ENCODE measurements around the gene PIAS1. TPM values are rescaled to one million over a fixed set of nuclear protein-coding genes. Genes with fewer than 3 reads are reported as not detected.
"Not testable (repeated sequence)": the region's sequence is repeated elsewhere in the genome, so short reads cannot be mapped to it uniquely, and the experiment has no call there.

Gene PIAS1
- total and polyA plus RNA-seq, 2 donors from 2014 or later = 10.6 to 44.3 TPM

DNA sequence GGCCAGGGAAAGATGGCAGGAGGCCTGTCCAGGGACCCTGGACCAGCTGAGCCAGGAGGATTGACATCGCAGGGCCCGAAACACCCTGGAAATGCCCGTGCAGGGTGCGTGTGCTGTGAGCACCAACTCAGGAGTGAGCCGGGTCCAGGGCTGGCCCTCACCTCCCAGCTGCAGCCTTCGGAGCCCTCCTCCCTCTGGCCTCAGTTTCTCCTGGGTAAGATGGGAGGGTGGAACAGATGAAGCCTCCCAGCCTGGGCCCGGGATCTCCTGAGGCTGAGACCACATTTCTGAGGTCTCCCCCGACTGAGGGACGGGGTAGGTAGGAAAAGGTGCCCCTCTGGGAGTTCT, 156.3 kb downstream of the PIAS1 start:
- no peaks in the 10 kb centered on the region for H3K27me3 ChIP-seq (ENCODE audit: control insufficient read depth, insufficient read depth, low read length)
- H3K4me1 ChIP-seq (ENCODE audit: control insufficient read depth in 2 of 3, insufficient read depth in 2 of 3, low read depth in 1 of 3, low read length in 3 of 3) = peaks cover 0 to 9% (median 7%) of the 10 kb centered on the region in 3 donors
- no peak overlapping the region for H3K9ac ChIP-seq (ENCODE audit: low read length in 3 of 3)
- H3K27ac ChIP-seq (ENCODE audit: low read depth in 2 of 2, low read length in 2 of 2) = no peak overlapping the region
- intact Hi-C loops (cut with DNase I) = no loop called here
- TF ChIP-seq, protein P1, sequence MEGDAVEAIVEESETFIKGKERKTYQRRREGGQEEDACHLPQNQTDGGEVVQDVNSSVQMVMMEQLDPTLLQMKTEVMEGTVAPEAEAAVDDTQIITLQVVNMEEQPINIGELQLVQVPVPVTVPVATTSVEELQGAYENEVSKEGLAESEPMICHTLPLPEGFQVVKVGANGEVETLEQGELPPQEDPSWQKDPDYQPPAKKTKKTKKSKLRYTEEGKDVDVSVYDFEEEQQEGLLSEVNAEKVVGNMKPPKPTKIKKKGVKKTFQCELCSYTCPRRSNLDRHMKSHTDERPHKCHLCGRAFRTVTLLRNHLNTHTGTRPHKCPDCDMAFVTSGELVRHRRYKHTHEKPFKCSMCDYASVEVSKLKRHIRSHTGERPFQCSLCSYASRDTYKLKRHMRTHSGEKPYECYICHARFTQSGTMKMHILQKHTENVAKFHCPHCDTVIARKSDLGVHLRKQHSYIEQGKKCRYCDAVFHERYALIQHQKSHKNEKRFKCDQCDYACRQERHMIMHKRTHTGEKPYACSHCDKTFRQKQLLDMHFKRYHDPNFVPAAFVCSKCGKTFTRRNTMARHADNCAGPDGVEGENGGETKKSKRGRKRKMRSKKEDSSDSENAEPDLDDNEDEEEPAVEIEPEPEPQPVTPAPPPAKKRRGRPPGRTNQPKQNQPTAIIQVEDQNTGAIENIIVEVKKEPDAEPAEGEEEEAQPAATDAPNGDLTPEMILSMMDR (IDR thresholded peaks at IDR 0.05; ENCODE audit: borderline replicate concordance, extremely low read depth, insufficient read depth) = no peak
- H3K36me3 ChIP-seq (ENCODE audit: control insufficient read depth in 2 of 3, insufficient read depth in 3 of 3, low read length in 3 of 3) = no peaks in the 10 kb centered on the region
- no peak for FAIRE-seq
- H3K4me3 ChIP-seq (ENCODE audit: low read length in 3 of 3) = no peak overlapping the region
- no peaks in the 10 kb centered on the region for H3K9me3 ChIP-seq (ENCODE audit: control insufficient read depth in 2 of 3, insufficient read depth in 1 of 3, low read length in 3 of 3)
- DNase-seq = no peak

DNA sequence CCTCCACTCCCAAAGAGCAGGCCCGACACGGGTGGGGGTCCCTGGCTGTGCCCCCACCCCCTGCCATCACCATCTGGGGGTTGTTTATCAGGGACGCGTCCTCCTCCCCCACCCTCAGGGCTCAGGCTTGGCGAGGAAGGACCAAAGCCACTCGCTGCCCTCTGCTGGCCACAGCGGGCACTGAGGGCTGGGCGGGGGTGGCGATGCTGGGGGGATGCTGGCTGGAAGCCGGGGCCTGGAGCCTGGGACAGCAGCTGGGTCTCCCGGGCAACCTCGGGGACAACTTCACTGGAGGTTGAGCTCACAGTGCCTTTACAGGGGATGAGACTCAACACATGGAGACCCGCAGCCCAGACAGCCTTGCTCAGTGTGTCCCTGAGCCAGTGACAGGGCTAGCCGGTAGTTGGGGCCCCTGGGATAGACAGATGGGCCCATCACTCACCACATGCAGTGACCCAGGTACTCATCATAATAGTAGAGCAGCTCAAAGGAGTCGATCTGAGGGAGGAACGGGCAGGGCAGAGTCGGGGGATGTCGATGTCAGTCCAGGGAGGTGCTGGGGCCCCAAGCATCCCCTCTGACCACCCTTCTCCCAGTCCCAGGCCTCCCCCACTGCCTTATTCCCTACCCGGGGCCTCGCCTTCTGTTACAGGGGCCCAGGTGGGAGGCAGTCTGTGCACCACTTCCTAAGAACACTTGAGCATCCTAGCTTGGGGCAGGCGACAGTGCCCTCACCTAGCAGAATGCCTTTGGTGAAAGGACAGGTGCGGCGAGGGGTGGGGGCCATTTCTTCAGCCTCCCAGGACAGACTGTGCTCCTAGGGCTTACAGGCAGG, 156.9 kb downstream of the PIAS1 start:
- H3K4me3 ChIP-seq (ENCODE audit: low read length in 3 of 3) = no peak overlapping the region
- peak in 3 of 5 donors; percentile 67 to 82 (median 80) for DNase-seq

DNA sequence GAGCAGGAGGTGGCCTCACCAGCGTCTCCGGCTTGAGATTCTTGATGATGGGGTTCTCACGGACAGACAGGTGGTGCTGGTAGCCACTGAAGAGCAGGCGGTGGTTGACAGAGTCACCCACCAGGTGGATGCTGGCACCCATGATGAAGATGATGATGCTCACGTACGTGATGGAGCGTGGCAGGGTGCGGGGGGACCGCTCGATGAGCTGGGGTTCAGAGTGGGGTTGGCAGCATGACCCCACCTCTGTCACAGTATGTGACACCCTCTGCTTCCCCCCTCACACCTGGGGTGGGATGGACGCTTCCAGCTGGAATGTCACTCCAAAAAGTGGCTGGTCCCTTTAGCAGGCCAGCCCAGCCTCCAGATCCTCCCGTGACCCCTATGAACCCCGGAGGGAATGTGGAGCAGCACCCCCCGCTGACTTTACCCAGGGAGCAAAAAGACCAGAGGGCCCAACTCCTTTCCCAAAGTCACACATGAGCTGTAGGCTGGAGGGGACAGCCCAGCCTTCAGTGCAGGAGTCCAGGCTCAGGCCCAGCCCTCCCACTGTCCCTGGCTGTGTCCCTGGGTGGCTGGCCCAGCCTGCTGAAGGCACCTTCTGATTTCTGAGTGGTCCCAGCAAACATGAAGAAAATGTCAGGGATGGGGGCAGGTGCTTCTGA, 157.7 kb downstream of the PIAS1 start:
- FAIRE-seq (no peak), DNase-seq (peak in 1 of 5 donors; percentile 38)
- H3K9me3 ChIP-seq (ENCODE audit: control insufficient read depth in 2 of 3, insufficient read depth in 1 of 3, low read length in 3 of 3) = no peaks in the 10 kb centered on the region
- no peak overlapping the region for H3K9ac ChIP-seq (ENCODE audit: low read length in 3 of 3)
- H3K27me3 ChIP-seq (ENCODE audit: control insufficient read depth, insufficient read depth, low read length) = no peaks in the 10 kb centered on the region
- H3K36me3 ChIP-seq (ENCODE audit: control insufficient read depth in 2 of 3, insufficient read depth in 3 of 3, low read length in 3 of 3) = peaks cover 0 to 2% (median 0%) of the 10 kb centered on the region in 3 donors
- H3K27ac ChIP-seq (ENCODE audit: low read depth in 2 of 2, low read length in 2 of 2) = no peak overlapping the region
- peaks cover 0 to 3% (median 0%) of the 10 kb centered on the region in 3 donors for H3K4me1 ChIP-seq (ENCODE audit: control insufficient read depth in 2 of 3, insufficient read depth in 2 of 3, low read depth in 1 of 3, low read length in 3 of 3)
- TF ChIP-seq, protein P1 (IDR thresholded peaks at IDR 0.05; ENCODE audit: borderline replicate concordance, extremely low read depth, insufficient read depth) = no peak
- intact Hi-C loops (cut with DNase I) = no loop called here
- no peak overlapping the region for H3K4me3 ChIP-seq (ENCODE audit: low read length in 3 of 3)

More for the DNA sequence above, 156.9 kb downstream of the PIAS1 start:
- no peaks in the 10 kb centered on the region for H3K27me3 ChIP-seq (ENCODE audit: control insufficient read depth, insufficient read depth, low read length)
- H3K9me3 ChIP-seq (ENCODE audit: control insufficient read depth in 2 of 3, insufficient read depth in 1 of 3, low read length in 3 of 3) = no peaks in the 10 kb centered on the region
- FAIRE-seq = no peak
- peaks cover 0 to 3% (median 2%) of the 10 kb centered on the region in 3 donors for H3K4me1 ChIP-seq (ENCODE audit: control insufficient read depth in 2 of 3, insufficient read depth in 2 of 3, low read depth in 1 of 3, low read length in 3 of 3)
- no peaks in the 10 kb centered on the region for H3K36me3 ChIP-seq (ENCODE audit: control insufficient read depth in 2 of 3, insufficient read depth in 3 of 3, low read length in 3 of 3)
- H3K9ac ChIP-seq (ENCODE audit: low read length in 3 of 3) = no peak overlapping the region
- TF ChIP-seq, protein P1 (IDR thresholded peaks at IDR 0.05; ENCODE audit: borderline replicate concordance, extremely low read depth, insufficient read depth) = peak; percentile 72
- H3K27ac ChIP-seq (ENCODE audit: low read depth in 2 of 2, low read length in 2 of 2) = no peak overlapping the region
- intact Hi-C loops (cut with DNase I) = no loop called here

DNA sequence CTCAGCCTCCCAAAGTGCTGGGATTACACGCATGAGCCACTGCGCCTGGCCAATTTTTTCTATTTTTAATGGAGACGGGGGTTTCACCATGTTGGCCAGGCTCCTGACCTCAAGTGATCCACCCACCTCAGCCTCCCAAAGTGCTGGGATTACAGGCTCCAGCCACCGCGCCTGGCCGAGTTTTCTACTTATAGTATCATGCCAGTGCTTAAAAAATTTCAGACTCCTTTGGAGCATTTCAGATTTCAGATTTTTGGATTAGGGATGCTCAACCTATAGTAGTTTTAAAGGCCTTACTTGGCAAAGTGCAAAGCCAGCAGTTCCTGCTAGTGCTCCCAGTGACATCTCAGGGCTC, 159.4 kb downstream of the PIAS1 start:
- H3K4me1 ChIP-seq (ENCODE audit: control insufficient read depth in 2 of 3, insufficient read depth in 2 of 3, low read depth in 1 of 3, low read length in 3 of 3); H3K27ac ChIP-seq (ENCODE audit: low read depth in 2 of 2, low read length in 2 of 2); H3K9me3 ChIP-seq (ENCODE audit: control insufficient read depth in 2 of 3, insufficient read depth in 1 of 3, low read length in 3 of 3); H3K27me3 ChIP-seq (ENCODE audit: control insufficient read depth, insufficient read depth, low read length); H3K9ac ChIP-seq (ENCODE audit: low read length in 3 of 3); H3K4me3 ChIP-seq (ENCODE audit: low read length in 3 of 3); intact Hi-C loops (cut with DNase I); FAIRE-seq; H3K36me3 ChIP-seq (ENCODE audit: control insufficient read depth in 2 of 3, insufficient read depth in 3 of 3, low read length in 3 of 3): not testable (repeated sequence)
- DNase-seq = peak in 2 of 5 donors; percentile 11 to 14
